Parathyroid adenoma (tissue), 2 donors: Measurements from ENCODE around the gene MALRD1.

Experiments
- H2AFZ ChIP-seq: fragments of 300-600 bp; sonication (generic); one replicate; pipeline ENCODE4 v1.7.0; 2017; ENCODE audit warnings: antibody characterized with exemption, mild to moderate bottlenecking
- H3K27ac ChIP-seq: fragments of 300-600 bp; sonication (generic); one replicate; pipeline ENCODE4 v1.7.0; 2017
- H3K27me3 ChIP-seq: fragments of 300-600 bp; sonication (generic); one replicate; pipeline ENCODE4 v1.7.0; 2017; ENCODE audit warnings: low read length; ENCODE audit not compliant: control insufficient read depth, insufficient read depth
- H3K36me3 ChIP-seq: fragments of 300-600 bp; sonication (generic); one replicate; pipeline ENCODE4 v1.7.0; 2017; ENCODE audit warnings: low read length; ENCODE audit not compliant: control insufficient read depth, insufficient read depth
- H3K4me1 ChIP-seq: fragments of 300-600 bp; sonication (generic); one replicate; pipeline ENCODE4 v1.7.0; 2017; ENCODE audit warnings: control low read depth
- H3K4me2 ChIP-seq: fragments of 300-600 bp; sonication (generic); one replicate; pipeline ENCODE4 v1.7.0; 2017; ENCODE audit warnings: low read length
- H3K4me3 ChIP-seq: fragments of 300-600 bp; sonication (generic); one replicate; pipeline ENCODE4 v1.7.0; 2017; ENCODE audit warnings: low read depth, low read length
- H3K79me2 ChIP-seq: fragments of 300-600 bp; sonication (generic); one replicate; pipeline ENCODE4 v1.7.0; 2017; ENCODE audit warnings: control low read depth
- H3K9ac ChIP-seq: fragments of 300-600 bp; sonication (generic); one replicate; pipeline ENCODE4 v1.7.0; 2017; ENCODE audit warnings: mild to moderate bottlenecking
- H3K9me3 ChIP-seq: fragments of 300-600 bp; sonication (generic); one replicate; pipeline ENCODE4 v1.7.0; 2017; ENCODE audit warnings: low read length; ENCODE audit not compliant: control insufficient read depth
- TF ChIP-seq, protein P1 (sequence below): fragments of 300-600 bp; sonication (generic); IDR thresholded peaks from one replicate; pipeline ENCODE4 v1.7.0; 2017; ENCODE audit warnings: antibody characterized with exemption, mild to moderate bottlenecking
- donor health status: primary hyperparathyroidism.

The MALRD1 gene

DNA sequence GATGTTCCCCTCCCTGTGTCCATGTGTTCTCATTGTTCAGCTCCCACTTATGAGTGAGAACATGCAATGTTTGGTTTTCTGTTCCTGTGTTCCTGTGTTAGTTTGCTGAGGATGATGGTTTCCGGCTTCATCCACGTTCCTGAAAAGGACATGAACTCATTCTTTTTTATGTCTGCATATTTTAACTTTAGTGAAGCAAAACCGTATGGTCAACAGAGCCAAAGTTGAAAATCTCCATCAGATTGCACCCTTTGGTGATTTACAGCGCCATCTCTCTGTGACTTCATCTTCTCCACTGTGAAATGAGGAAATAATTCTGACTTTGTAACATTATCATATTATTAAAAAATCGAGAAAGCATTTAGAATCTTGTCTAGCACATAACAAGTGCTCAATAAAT is 635.4 kb downstream of the MALRD1 start:
- Histone ChIP-seq H3K9me3 (no peaks in the 10 kb centered on the region), H3K4me3 (no peak overlapping the region), H3K4me2 (no peak overlapping the region), H3K36me3 (no peaks in the 10 kb centered on the region), H3K9ac (no peak overlapping the region), H3K4me1 (no peaks in the 10 kb centered on the region), H3K79me2 (no peaks in the 10 kb centered on the region), H3K27ac (no peak overlapping the region), H2AFZ (no peak overlapping the region), H3K27me3 (no peaks in the 10 kb centered on the region)
- TF ChIP-seq, protein P1, sequence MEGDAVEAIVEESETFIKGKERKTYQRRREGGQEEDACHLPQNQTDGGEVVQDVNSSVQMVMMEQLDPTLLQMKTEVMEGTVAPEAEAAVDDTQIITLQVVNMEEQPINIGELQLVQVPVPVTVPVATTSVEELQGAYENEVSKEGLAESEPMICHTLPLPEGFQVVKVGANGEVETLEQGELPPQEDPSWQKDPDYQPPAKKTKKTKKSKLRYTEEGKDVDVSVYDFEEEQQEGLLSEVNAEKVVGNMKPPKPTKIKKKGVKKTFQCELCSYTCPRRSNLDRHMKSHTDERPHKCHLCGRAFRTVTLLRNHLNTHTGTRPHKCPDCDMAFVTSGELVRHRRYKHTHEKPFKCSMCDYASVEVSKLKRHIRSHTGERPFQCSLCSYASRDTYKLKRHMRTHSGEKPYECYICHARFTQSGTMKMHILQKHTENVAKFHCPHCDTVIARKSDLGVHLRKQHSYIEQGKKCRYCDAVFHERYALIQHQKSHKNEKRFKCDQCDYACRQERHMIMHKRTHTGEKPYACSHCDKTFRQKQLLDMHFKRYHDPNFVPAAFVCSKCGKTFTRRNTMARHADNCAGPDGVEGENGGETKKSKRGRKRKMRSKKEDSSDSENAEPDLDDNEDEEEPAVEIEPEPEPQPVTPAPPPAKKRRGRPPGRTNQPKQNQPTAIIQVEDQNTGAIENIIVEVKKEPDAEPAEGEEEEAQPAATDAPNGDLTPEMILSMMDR = no peak

DNA sequence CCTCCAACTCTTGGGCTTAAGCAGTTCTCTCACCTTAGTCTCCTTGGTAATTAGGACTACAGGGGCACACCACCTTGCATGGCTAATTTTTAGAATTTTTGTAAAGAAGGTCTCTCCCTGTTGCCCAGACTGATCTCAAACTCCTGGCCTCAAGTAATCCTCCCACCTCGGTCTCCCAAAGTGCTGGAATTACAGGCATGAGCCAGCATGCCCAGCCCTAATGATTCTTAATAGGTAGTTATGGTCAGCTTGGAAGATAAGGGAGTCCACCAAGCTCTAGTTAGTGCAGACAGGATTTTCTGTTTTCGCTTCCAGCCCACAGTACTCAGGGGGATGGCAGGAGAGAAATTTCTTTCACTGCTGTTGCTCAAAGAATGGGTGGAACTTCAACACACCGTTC is 639.7 kb downstream of the MALRD1 start:
- Histone ChIP-seq H2AFZ (no peak overlapping the region), H3K4me1 (no peaks in the 10 kb centered on the region), H3K4me3 (no peak overlapping the region), H3K4me2 (no peak overlapping the region), H3K27me3 (no peaks in the 10 kb centered on the region), H3K36me3 (no peaks in the 10 kb centered on the region), H3K79me2 (no peaks in the 10 kb centered on the region), H3K27ac (no peak overlapping the region), H3K9me3 (no peaks in the 10 kb centered on the region), H3K9ac (no peak overlapping the region)
- TF ChIP-seq, protein P1 = no peak

DNA sequence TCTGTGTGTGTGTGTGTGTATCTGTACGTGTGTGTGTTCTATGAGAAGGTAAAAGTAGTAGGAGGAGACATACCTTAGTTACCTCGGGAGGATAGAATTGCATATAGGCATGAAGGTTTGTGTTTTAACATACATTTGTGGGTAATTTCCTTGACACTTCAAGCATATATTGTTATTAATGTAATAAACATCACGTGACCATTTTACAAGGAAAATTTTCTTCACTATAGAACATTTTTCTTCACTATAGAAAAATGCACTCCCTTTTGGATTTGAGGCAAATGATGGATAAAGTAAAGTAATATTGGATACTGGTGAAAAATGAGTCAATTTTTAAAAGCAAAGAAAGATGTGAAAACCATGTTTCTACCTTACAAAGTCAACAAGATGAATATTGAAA is 640.6 kb downstream of the MALRD1 start:
- Histone ChIP-seq H3K27me3 (no peaks in the 10 kb centered on the region), H3K4me3 (no peak overlapping the region), H3K27ac (no peak overlapping the region), H3K36me3 (no peaks in the 10 kb centered on the region), H3K9me3 (no peaks in the 10 kb centered on the region), H3K9ac (no peak overlapping the region), H3K4me1 (no peaks in the 10 kb centered on the region), H2AFZ (no peak overlapping the region), H3K4me2 (no peak overlapping the region), H3K79me2 (no peaks in the 10 kb centered on the region)
- TF ChIP-seq, protein P1 = no peak

DNA sequence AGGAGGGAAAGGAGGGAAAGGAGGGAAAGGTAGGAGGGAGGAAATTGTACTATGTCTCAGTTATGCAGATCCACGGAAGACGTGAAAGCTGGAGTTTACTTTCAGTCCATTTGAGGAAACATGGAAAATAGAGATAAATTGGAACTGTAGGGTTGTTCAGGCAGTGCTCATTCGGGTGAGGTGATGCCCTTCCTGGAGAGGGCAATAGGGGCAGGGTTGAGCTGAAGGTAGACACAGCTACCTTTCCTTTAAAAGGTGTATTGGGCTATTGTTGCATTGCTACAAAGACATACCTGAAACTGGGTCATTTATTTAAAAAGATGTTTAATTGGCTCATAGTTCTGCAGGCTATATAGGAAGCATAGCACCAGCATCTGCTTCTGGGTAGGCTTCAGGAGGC is 650.7 kb downstream of the MALRD1 start:
- no peaks in the 10 kb centered on the region for H3K4me1 ChIP-seq
- TF ChIP-seq, protein P1 = no peak
- H3K27me3 ChIP-seq = no peaks in the 10 kb centered on the region
- no peak overlapping the region for H3K9ac ChIP-seq
- H3K79me2 ChIP-seq = no peaks in the 10 kb centered on the region
- no peak overlapping the region for H3K4me3 ChIP-seq
- no peaks in the 10 kb centered on the region for H3K36me3 ChIP-seq
- no peak overlapping the region for H3K4me2 ChIP-seq
- H2AFZ ChIP-seq = no peak overlapping the region
- H3K9me3 ChIP-seq = no peaks in the 10 kb centered on the region
- H3K27ac ChIP-seq = no peak overlapping the region

DNA sequence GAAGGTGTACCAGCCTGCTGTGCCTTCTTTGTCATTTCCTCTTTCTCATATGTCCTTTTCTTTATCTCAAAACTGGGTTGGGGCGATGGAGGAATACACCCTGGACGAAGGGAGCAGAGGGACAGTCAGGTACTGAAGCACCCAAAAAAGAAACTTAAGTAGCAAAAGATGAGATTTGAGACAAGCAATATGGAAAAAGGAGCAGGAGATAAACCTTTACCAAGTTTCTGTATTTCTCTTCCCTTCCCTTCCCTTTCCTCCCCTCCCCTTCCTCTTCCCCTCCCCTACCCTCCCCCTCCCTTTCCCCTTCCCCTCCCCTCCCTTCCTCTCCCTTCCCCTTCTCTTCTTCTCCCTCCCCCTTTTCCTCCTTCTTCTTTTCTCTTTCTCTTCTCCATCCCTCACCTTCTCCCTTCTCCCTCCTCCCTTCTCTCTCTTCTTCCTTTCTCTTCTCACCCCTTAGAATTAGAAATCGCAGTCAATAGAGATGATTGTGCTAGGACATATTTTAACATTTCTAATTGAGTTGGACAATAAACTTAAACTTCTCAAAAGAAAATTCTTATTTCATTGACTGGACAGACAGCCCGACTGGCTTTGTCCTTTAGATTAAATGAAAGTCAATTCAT is 652.9 kb downstream of the MALRD1 start:
- Histone ChIP-seq H3K9me3 (no peaks in the 10 kb centered on the region), H3K79me2 (no peaks in the 10 kb centered on the region), H3K4me1 (no peaks in the 10 kb centered on the region), H3K9ac (no peak overlapping the region), H3K4me3 (no peak overlapping the region), H3K27me3 (no peaks in the 10 kb centered on the region), H3K27ac (no peak overlapping the region), H3K4me2 (no peak overlapping the region), H2AFZ (no peak overlapping the region), H3K36me3 (no peaks in the 10 kb centered on the region)
- TF ChIP-seq, protein P1 = no peak
